GM23338 (cell line): Measurements from ENCODE around the gene GRIN3B. TPM values are rescaled to one million over a fixed set of nuclear protein-coding genes. Genes with fewer than 3 reads are reported as not detected.

ENCODE experiments used
- ATAC-seq: fragments of 200-7000 bp; cut with Tn5 transposase; 3 replicates; pipeline ENCODE4 v1.9.1; 2020
- DNase-seq: peaks from one replicate; pipeline ENCODE4 v3.0.0-alpha.2; 2015; ENCODE audit warnings: low spot score
- H2AFZ ChIP-seq: fragments of 200-600 bp; sonication (generic); 2 replicates; pipeline ENCODE4 v1.8.0; 2016; ENCODE audit warnings: antibody characterized with exemption, mild to moderate bottlenecking, moderate library complexity
- H3F3A ChIP-seq: fragments of 200-600 bp; sonication (generic); replicated peaks from 2 replicates; pipeline ENCODE4 v1.8.0; 2017; ENCODE audit warnings: antibody characterized with exemption, mixed run types, low read depth
- H3K27ac ChIP-seq: fragments of 200-600 bp; sonication (generic); 2 replicates; pipeline ENCODE4 v1.6.1; 2016; ENCODE audit warnings: low read depth
- H3K27me3 ChIP-seq: fragments of 200-600 bp; sonication (generic); 2 replicates; pipeline ENCODE4 v1.8.0; 2016; ENCODE audit warnings: mild to moderate bottlenecking, mixed run types, moderate library complexity; ENCODE audit not compliant: insufficient read depth
- H3K36me3 ChIP-seq: fragments of 200-600 bp; sonication (generic); 2 replicates; pipeline ENCODE4 v1.8.0; 2016; ENCODE audit warnings: mild to moderate bottlenecking; ENCODE audit not compliant: insufficient read depth
- H3K4me1 ChIP-seq: fragments of 200-600 bp; sonication (generic); 2 replicates; pipeline ENCODE4 v1.8.0; 2016; ENCODE audit warnings: mild to moderate bottlenecking, moderate library complexity; ENCODE audit not compliant: insufficient read depth
- H3K4me2 ChIP-seq: fragments of 200-600 bp; sonication (generic); 2 replicates; pipeline ENCODE4 v1.7.1; 2017; ENCODE audit warnings: mixed run types
- H3K4me3 ChIP-seq: fragments of 200-600 bp; sonication (generic); 2 replicates; pipeline ENCODE4 v1.6.1; 2016; ENCODE audit warnings: mixed run types
- H3K79me2 ChIP-seq: fragments of 200-600 bp; sonication (generic); replicated peaks from 2 replicates; pipeline ENCODE4 v1.8.0; 2017; ENCODE audit warnings: mild to moderate bottlenecking; ENCODE audit not compliant: insufficient read depth
- H3K9me2 ChIP-seq: fragments of 200-600 bp; sonication (generic); 2 replicates; pipeline ENCODE4 v1.8.0; 2017; ENCODE audit not compliant: insufficient read depth
- H4K20me1 ChIP-seq: fragments of 200-600 bp; sonication (generic); replicated peaks from 2 replicates; pipeline ENCODE4 v1.8.0; 2017; ENCODE audit warnings: mild to moderate bottlenecking; ENCODE audit not compliant: insufficient read depth
- H3K27ac Mint-ChIP-seq: 2 replicates; pipeline ENCODE4 v1.8.0; 2020; ENCODE audit warnings: inconsistent platforms, mild to moderate bottlenecking, moderate library complexity, mixed read lengths
- H3K27me3 Mint-ChIP-seq: 3 replicates; pipeline ENCODE4 v1.8.0; 2022; ENCODE audit warnings: low read depth, mild to moderate bottlenecking, moderate library complexity, mixed read lengths, inconsistent platforms; ENCODE audit not compliant: insufficient read depth, poor library complexity
- H3K36me3 Mint-ChIP-seq: 3 replicates; pipeline ENCODE4 v1.8.0; 2021; ENCODE audit warnings: low read depth, mild to moderate bottlenecking, inconsistent platforms, moderate library complexity, mixed read lengths
- H3K4me1 Mint-ChIP-seq: 3 replicates; pipeline ENCODE4 v1.8.0; 2020; ENCODE audit warnings: mild to moderate bottlenecking, inconsistent platforms, mixed read lengths
- H3K4me3 Mint-ChIP-seq: 3 replicates; pipeline ENCODE4 v1.8.0; 2021; ENCODE audit warnings: moderate library complexity, mild to moderate bottlenecking, inconsistent platforms, mixed read lengths
- H3K9me3 Mint-ChIP-seq: 3 replicates; pipeline ENCODE4 v1.8.0; 2020; ENCODE audit warnings: moderate library complexity, mild to moderate bottlenecking, inconsistent platforms, mixed read lengths
- CREB1 ChIP-seq: fragments of 250-450 bp; sonication (Bioruptor Pico); IDR thresholded peaks from 2 replicates; pipeline ENCODE4 v1.5.0; 2020; ENCODE audit warnings: low read depth, mild to moderate bottlenecking, moderate library complexity
- EZH2 ChIP-seq: fragments of 200-600 bp; sonication (generic); IDR thresholded peaks from one replicate; pipeline ENCODE4 v1.8.0; 2017; ENCODE audit warnings: antibody characterized with exemption, mild to moderate bottlenecking, low read depth; ENCODE audit not compliant: unreplicated experiment
- ZNF114 ChIP-seq: fragments of 250-450 bp; sonication (Bioruptor Pico); IDR thresholded peaks from 2 replicates; pipeline ENCODE4 v1.5.0; 2020; ENCODE audit warnings: mild to moderate bottlenecking, moderate library complexity
- ZNF331 ChIP-seq: fragments of 250-450 bp; sonication (Bioruptor Pico); IDR thresholded peaks from 2 replicates; pipeline ENCODE4 v1.5.0; 2020; ENCODE audit warnings: low read depth, mild to moderate bottlenecking, moderate library complexity
- polyA plus RNA-seq: library from polyadenylated mRNA; unstranded; fragments of >200 nt; fragmentation: Nextera tagmentation; extraction: Ambion mirVana; gene quantifications from 2 replicates; pipeline ENCODE4 v1.2.1, GENCODE V29; 2016
- total RNA-seq: library from RNA; depleted of rRNA; stranded (reverse); fragments of >200 nt; shearing (Covaris generic); gene quantifications from 2 replicates; pipeline ENCODE4 v1.2.3, GENCODE V29; 2014
- TF ChIP-seq, protein P1 (sequence below): fragments of 250-450 bp; sonication (Bioruptor Pico); IDR thresholded peaks from 2 replicates; pipeline ENCODE4 v1.5.0; 2020; ENCODE audit warnings: mild to moderate bottlenecking, moderate library complexity
- TF ChIP-seq, protein P2 (sequence below): IDR thresholded peaks from one replicate; pipeline ENCODE4 v1.6.1; 2018; ENCODE audit warnings: antibody characterized with exemption; ENCODE audit not compliant: unreplicated experiment
- TF ChIP-seq, protein P3 (sequence below): IDR thresholded peaks from 2 replicates; pipeline ENCODE4 v1.6.1; 2016; ENCODE audit warnings: antibody characterized with exemption

Gene GRIN3B
- total and polyA plus RNA-seq, 2 experiments from 2014 or later: 0.11 to 2.8 TPM

DNA sequence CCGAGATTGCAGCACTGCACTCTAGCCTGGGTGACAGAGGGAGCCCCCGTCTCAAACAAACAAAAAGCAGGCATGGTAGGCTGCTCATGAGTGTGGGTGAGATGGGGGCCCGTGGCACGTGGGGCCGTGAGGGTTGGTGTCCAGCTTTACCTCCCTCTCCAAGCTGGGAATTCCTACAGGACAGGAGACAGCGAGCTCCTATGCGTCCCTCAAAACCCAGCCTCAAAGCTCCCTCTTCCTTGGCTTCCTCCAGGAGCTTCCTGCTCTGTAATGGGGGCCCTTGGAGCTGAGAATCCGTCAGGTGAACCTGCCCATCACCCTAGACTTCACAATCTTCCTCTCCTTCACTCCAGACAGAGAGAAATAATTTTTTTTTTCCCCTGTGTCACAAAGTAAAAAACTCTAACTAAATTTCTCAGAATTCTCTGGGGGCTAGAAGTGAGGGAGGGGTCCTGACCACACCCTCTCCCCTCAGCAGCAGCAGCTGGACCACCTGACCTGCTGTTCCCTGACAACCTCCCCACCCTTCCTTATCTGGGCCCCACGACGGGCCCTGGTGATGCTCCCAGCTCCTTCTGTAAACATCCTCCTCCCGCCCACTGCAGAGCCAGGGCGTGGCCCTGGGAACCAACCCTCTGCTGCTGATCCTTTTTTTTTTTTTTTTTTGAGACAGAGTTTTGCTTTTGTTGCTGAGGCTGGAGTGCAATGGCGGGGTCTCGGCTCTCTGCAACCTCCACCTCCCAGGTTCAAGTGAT lies 38.2 kb upstream of the GRIN3B start:
- Mint-ChIP-seq H3K36me3 (peaks cover 50% of the 10 kb centered on the region), H3K4me1 (peaks cover 15% of the 10 kb centered on the region), H3K27ac (no peak overlapping the region), H3K27me3 (peaks cover 17% of the 10 kb centered on the region), H3K9me3 (peaks cover 5% of the 10 kb centered on the region; the same call in 2 of the 3 replicates), H3K4me3 (no peak overlapping the region; the same call in 2 of the 3 replicates)
- ATAC-seq (no peak), DNase-seq (no peak)
- H3K9me2 ChIP-seq: no peaks in the 10 kb centered on the region
- TF ChIP-seq, protein P1, sequence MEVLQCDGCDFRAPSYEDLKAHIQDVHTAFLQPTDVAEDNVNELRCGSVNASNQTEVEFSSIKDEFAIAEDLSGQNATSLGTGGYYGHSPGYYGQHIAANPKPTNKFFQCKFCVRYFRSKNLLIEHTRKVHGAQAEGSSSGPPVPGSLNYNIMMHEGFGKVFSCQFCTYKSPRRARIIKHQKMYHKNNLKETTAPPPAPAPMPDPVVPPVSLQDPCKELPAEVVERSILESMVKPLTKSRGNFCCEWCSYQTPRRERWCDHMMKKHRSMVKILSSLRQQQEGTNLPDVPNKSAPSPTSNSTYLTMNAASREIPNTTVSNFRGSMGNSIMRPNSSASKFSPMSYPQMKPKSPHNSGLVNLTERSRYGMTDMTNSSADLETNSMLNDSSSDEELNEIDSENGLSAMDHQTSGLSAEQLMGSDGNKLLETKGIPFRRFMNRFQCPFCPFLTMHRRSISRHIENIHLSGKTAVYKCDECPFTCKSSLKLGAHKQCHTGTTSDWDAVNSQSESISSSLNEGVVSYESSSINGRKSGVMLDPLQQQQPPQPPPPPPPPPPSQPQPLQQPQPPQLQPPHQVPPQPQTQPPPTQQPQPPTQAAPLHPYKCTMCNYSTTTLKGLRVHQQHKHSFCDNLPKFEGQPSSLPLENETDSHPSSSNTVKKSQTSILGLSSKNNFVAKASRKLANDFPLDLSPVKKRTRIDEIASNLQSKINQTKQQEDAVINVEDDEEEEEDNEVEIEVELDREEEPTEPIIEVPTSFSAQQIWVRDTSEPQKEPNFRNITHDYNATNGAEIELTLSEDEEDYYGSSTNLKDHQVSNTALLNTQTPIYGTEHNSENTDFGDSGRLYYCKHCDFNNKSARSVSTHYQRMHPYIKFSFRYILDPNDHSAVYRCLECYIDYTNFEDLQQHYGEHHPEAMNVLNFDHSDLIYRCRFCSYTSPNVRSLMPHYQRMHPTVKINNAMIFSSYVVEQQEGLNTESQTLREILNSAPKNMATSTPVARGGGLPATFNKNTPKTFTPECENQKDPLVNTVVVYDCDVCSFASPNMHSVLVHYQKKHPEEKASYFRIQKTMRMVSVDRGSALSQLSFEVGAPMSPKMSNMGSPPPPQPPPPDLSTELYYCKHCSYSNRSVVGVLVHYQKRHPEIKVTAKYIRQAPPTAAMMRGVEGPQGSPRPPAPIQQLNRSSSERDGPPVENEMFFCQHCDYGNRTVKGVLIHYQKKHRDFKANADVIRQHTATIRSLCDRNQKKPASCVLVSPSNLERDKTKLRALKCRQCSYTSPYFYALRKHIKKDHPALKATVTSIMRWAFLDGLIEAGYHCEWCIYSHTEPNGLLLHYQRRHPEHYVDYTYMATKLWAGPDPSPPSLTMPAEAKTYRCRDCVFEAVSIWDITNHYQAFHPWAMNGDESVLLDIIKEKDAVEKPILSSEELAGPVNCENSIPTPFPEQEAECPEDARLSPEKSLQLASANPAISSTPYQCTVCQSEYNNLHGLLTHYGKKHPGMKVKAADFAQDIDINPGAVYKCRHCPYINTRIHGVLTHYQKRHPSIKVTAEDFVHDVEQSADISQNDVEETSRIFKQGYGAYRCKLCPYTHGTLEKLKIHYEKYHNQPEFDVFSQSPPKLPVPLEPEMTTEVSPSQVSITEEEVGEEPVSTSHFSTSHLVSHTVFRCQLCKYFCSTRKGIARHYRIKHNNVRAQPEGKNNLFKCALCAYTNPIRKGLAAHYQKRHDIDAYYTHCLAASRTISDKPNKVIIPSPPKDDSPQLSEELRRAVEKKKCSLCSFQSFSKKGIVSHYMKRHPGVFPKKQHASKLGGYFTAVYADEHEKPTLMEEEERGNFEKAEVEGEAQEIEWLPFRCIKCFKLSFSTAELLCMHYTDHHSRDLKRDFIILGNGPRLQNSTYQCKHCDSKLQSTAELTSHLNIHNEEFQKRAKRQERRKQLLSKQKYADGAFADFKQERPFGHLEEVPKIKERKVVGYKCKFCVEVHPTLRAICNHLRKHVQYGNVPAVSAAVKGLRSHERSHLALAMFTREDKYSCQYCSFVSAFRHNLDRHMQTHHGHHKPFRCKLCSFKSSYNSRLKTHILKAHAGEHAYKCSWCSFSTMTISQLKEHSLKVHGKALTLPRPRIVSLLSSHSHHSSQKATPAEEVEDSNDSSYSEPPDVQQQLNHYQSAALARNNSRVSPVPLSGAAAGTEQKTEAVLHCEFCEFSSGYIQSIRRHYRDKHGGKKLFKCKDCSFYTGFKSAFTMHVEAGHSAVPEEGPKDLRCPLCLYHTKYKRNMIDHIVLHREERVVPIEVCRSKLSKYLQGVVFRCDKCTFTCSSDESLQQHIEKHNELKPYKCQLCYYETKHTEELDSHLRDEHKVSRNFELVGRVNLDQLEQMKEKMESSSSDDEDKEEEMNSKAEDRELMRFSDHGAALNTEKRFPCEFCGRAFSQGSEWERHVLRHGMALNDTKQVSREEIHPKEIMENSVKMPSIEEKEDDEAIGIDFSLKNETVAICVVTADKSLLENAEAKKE (CRISPR knock-in tag): no peak
- TF ChIP-seq CREB1 (no peak), ZNF331 (no peak), EZH2 (no peak), ZNF114 (no peak)
- TF ChIP-seq, protein P2, sequence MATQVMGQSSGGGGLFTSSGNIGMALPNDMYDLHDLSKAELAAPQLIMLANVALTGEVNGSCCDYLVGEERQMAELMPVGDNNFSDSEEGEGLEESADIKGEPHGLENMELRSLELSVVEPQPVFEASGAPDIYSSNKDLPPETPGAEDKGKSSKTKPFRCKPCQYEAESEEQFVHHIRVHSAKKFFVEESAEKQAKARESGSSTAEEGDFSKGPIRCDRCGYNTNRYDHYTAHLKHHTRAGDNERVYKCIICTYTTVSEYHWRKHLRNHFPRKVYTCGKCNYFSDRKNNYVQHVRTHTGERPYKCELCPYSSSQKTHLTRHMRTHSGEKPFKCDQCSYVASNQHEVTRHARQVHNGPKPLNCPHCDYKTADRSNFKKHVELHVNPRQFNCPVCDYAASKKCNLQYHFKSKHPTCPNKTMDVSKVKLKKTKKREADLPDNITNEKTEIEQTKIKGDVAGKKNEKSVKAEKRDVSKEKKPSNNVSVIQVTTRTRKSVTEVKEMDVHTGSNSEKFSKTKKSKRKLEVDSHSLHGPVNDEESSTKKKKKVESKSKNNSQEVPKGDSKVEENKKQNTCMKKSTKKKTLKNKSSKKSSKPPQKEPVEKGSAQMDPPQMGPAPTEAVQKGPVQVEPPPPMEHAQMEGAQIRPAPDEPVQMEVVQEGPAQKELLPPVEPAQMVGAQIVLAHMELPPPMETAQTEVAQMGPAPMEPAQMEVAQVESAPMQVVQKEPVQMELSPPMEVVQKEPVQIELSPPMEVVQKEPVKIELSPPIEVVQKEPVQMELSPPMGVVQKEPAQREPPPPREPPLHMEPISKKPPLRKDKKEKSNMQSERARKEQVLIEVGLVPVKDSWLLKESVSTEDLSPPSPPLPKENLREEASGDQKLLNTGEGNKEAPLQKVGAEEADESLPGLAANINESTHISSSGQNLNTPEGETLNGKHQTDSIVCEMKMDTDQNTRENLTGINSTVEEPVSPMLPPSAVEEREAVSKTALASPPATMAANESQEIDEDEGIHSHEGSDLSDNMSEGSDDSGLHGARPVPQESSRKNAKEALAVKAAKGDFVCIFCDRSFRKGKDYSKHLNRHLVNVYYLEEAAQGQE: no peak
- TF ChIP-seq, protein P3, sequence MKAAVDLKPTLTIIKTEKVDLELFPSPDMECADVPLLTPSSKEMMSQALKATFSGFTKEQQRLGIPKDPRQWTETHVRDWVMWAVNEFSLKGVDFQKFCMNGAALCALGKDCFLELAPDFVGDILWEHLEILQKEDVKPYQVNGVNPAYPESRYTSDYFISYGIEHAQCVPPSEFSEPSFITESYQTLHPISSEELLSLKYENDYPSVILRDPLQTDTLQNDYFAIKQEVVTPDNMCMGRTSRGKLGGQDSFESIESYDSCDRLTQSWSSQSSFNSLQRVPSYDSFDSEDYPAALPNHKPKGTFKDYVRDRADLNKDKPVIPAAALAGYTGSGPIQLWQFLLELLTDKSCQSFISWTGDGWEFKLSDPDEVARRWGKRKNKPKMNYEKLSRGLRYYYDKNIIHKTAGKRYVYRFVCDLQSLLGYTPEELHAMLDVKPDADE: no peak
- no peak overlapping the region for H2AFZ ChIP-seq
- peak overlapping the region; percentile 55; the same call in 1 of the 2 replicates for H3K27ac ChIP-seq
- peaks cover 7% of the 10 kb centered on the region for H3K36me3 ChIP-seq
- peaks cover 4% of the 10 kb centered on the region; the same call in 1 of the 2 replicates for H3K4me1 ChIP-seq
- H3K79me2 ChIP-seq: peaks cover 6% of the 10 kb centered on the region; the same call in 1 of the 2 replicates
- no peaks in the 10 kb centered on the region for H4K20me1 ChIP-seq
- H3K27me3 ChIP-seq: no peaks in the 10 kb centered on the region
- no peak overlapping the region for H3K4me2 ChIP-seq
- H3F3A ChIP-seq: 0 out of 2 replicates have a peak, but pooled peaks cover 11% of the 10 kb centered on the region
- no peak overlapping the region for H3K4me3 ChIP-seq
